Measurements from ENCODE around the gene TMEM164. TPM values are rescaled to one million over a fixed set of nuclear protein-coding genes. Genes with fewer than 3 reads are reported as not detected.

TMEM164 gene
- total RNA-seq, 1 donor from 2014 or later = 76.3 TPM

GRCh38 chrX:110162131-110162530, 159.2 kb downstream of the TMEM164 start:
- H3K9me3 Mint-ChIP-seq = no peaks in the 10 kb centered on the region
- H3K4me1 Mint-ChIP-seq (ENCODE audit: unreplicated experiment) = peaks cover 3% of the 10 kb centered on the region
- peaks cover 3% of the 10 kb centered on the region for H3K36me3 Mint-ChIP-seq
- DNase-seq (ENCODE audit: extremely low spot score, unreplicated experiment) = no peak
- H3K27ac Mint-ChIP-seq = no peak overlapping the region
- no peak for TF ChIP-seq CTCF (conservative IDR thresholded peaks at IDR 0.05)
- no peak overlapping the region for H3K4me3 Mint-ChIP-seq
- H3K27me3 Mint-ChIP-seq = no peaks in the 10 kb centered on the region

GRCh38 chrX:110162867-110163266, 160.0 kb downstream of the TMEM164 start:
- TF ChIP-seq CTCF (conservative IDR thresholded peaks at IDR 0.05) = no peak
- no peak overlapping the region for H3K4me3 Mint-ChIP-seq
- H3K27me3 Mint-ChIP-seq = no peaks in the 10 kb centered on the region
- no peak for DNase-seq (ENCODE audit: extremely low spot score, unreplicated experiment)
- H3K9me3 Mint-ChIP-seq = no peaks in the 10 kb centered on the region
- no peak overlapping the region for H3K27ac Mint-ChIP-seq
- H3K36me3 Mint-ChIP-seq = peaks cover 3% of the 10 kb centered on the region
- H3K4me1 Mint-ChIP-seq (ENCODE audit: unreplicated experiment) = peaks cover 3% of the 10 kb centered on the region

GRCh38 chrX:110163488-110163887, 160.6 kb downstream of the TMEM164 start:
- TF ChIP-seq CTCF (conservative IDR thresholded peaks at IDR 0.05) = no peak
- H3K4me1 Mint-ChIP-seq (ENCODE audit: unreplicated experiment) = peaks cover 3% of the 10 kb centered on the region
- H3K27ac Mint-ChIP-seq = no peak overlapping the region
- no peaks in the 10 kb centered on the region for H3K9me3 Mint-ChIP-seq
- DNase-seq (ENCODE audit: extremely low spot score, unreplicated experiment) = no peak
- H3K27me3 Mint-ChIP-seq = no peaks in the 10 kb centered on the region
- H3K4me3 Mint-ChIP-seq = no peak overlapping the region
- H3K36me3 Mint-ChIP-seq = peaks cover 3% of the 10 kb centered on the region

GRCh38 chrX:110167952-110168451, 165.1 kb downstream of the TMEM164 start:
- Mint-ChIP-seq H3K4me3 (no peak overlapping the region), H3K27ac (no peak overlapping the region), H3K9me3 (no peaks in the 10 kb centered on the region), H3K27me3 (no peaks in the 10 kb centered on the region), H3K36me3 (peaks cover 21% of the 10 kb centered on the region), H3K4me1 (ENCODE audit: unreplicated experiment) (no peaks in the 10 kb centered on the region)
- peak; percentile 71 for TF ChIP-seq CTCF (conservative IDR thresholded peaks at IDR 0.05)
- no peak for DNase-seq (ENCODE audit: extremely low spot score, unreplicated experiment)

- TF ChIP-seq CTCF (conservative IDR thresholded peaks at IDR 0.05) = no peak
These were observed 165.7 kb downstream of the TMEM164 start for GRCh38 chrX:110168585-110168984.

GRCh38 chrX:110170029-110170428, 167.1 kb downstream of the TMEM164 start:
- no peak for DNase-seq (ENCODE audit: extremely low spot score, unreplicated experiment)
- no peak overlapping the region for H3K27ac Mint-ChIP-seq
- no peaks in the 10 kb centered on the region for H3K4me1 Mint-ChIP-seq (ENCODE audit: unreplicated experiment)
- no peak overlapping the region for H3K4me3 Mint-ChIP-seq
- peaks cover 32% of the 10 kb centered on the region for H3K36me3 Mint-ChIP-seq
- no peaks in the 10 kb centered on the region for H3K27me3 Mint-ChIP-seq
- TF ChIP-seq CTCF (conservative IDR thresholded peaks at IDR 0.05) = no peak
- peaks cover 4% of the 10 kb centered on the region for H3K9me3 Mint-ChIP-seq

More at GRCh38 chrX:110168585-110168984, 165.7 kb downstream of the TMEM164 start:
- H3K27me3 Mint-ChIP-seq = no peaks in the 10 kb centered on the region
- no peak for DNase-seq (ENCODE audit: extremely low spot score, unreplicated experiment)
- peaks cover 2% of the 10 kb centered on the region for H3K9me3 Mint-ChIP-seq
- no peak overlapping the region for H3K27ac Mint-ChIP-seq
- H3K4me3 Mint-ChIP-seq = no peak overlapping the region
- H3K4me1 Mint-ChIP-seq (ENCODE audit: unreplicated experiment) = no peaks in the 10 kb centered on the region
- H3K36me3 Mint-ChIP-seq = peaks cover 27% of the 10 kb centered on the region

Data from type B pancreatic cell (in vitro differentiated cells).